Kidney (tissue), 14 donors: ENCODE measurements around the gene CUX1. TPM values are rescaled to one million over a fixed set of nuclear protein-coding genes. Genes with fewer than 3 reads are reported as not detected.

ENCODE experiments used
- DNase-seq, 5 donors: peaks; one replicate each; pipeline ENCODE4 v3.0.0-alpha.2; 2013 to 2020
- FAIRE-seq: peaks from 2 replicates; lab custom pipeline; 2012; peaks lifted over from hg19 to GRCh38; lab: Jason Lieb, UNC
- H3K27ac ChIP-seq, 2 donors: one replicate each; pipeline ENCODE4 v1.7.0; 2013; ENCODE audit warnings: low read depth in 2 of 2, low read length in 2 of 2, inconsistent platforms in 1 of 2
- H3K27me3 ChIP-seq: one replicate; pipeline ENCODE4 v1.7.1; 2013; ENCODE audit warnings: low read length, inconsistent platforms; ENCODE audit not compliant: control insufficient read depth, insufficient read depth
- H3K36me3 ChIP-seq, 3 donors: one replicate each; pipeline versions ENCODE4 v1.7.0 to v1.7.1; 2013; ENCODE audit warnings: low read length in 3 of 3, control low read depth in 1 of 3, inconsistent platforms in 1 of 3; ENCODE audit not compliant: insufficient read depth in 3 of 3, control insufficient read depth in 2 of 3
- H3K4me1 ChIP-seq, 3 donors: one replicate each; pipeline versions ENCODE4 v1.7.0 to v1.7.1; 2013; ENCODE audit warnings: low read length in 3 of 3, inconsistent platforms in 1 of 3, low read depth in 1 of 3; ENCODE audit not compliant: control insufficient read depth in 2 of 3, insufficient read depth in 2 of 3
- H3K4me3 ChIP-seq, 3 donors: one replicate each; pipeline versions ENCODE4 v1.7.0 to v1.8.1; 2013; ENCODE audit warnings: low read length in 3 of 3, control low read depth in 1 of 3, inconsistent platforms in 1 of 3
- H3K9ac ChIP-seq, 3 donors: one replicate each; pipeline versions ENCODE4 v1.7.0 to v1.7.1; 2013; ENCODE audit warnings: low read length in 3 of 3, control low read depth in 1 of 3, inconsistent platforms in 1 of 3
- H3K9me3 ChIP-seq, 3 donors: one replicate each; pipeline versions ENCODE4 v1.7.0 to v1.7.1; 2013; ENCODE audit warnings: low read length in 3 of 3, control low read depth in 1 of 3, inconsistent platforms in 1 of 3; ENCODE audit not compliant: control insufficient read depth in 2 of 3, insufficient read depth in 1 of 3
- intact Hi-C: fragments of 100-400 bp; cut with DNase I; formaldehyde crosslinking; loops from one replicate; pipeline ENCODE4 v1.11.1; 2022
- polyA plus RNA-seq: library from polyadenylated mRNA; stranded (reverse); fragments of 350-450 nt; fragmentation: Illumina TruSeq; extraction: RNeasy Lipid Tissue Mini Kit (QIAGEN cat#74804); gene quantifications from one replicate; pipeline ENCODE4 v1.2.3, GENCODE V29; 2014; ENCODE audit warnings: low read depth, low replicate concordance; ENCODE audit not compliant: insufficient read depth
- total RNA-seq: library from RNA; stranded (reverse); fragmentation: NEBNext Ultra II Directional; extraction: Animal tissue kit (Norgen Biotek cat#: 25700); gene quantifications from one replicate; pipeline ENCODE4 v1.2.1, GENCODE V29; 2021
- TF ChIP-seq, protein P1 (sequence below): IDR thresholded peaks from 3 replicates; pipeline ENCODE4 v1.5.1; 2012; ENCODE audit warnings: mild to moderate bottlenecking, moderate library complexity, borderline replicate concordance; ENCODE audit not compliant: insufficient read depth; ENCODE audit errors: extremely low read depth
- donor health status: control.
- donor health status: control.
- donor health status: control.
- donor health status: control.
- donor health status: control.
- donor health status: DM: yes; HTN: yes; CAD: no.
- donor health status: Normal renal cell carcinoma (clear cell type).

The CUX1 gene
- total and polyA plus RNA-seq, 2 donors from 2014 or later, result 71.4 to 126 TPM

DNA sequence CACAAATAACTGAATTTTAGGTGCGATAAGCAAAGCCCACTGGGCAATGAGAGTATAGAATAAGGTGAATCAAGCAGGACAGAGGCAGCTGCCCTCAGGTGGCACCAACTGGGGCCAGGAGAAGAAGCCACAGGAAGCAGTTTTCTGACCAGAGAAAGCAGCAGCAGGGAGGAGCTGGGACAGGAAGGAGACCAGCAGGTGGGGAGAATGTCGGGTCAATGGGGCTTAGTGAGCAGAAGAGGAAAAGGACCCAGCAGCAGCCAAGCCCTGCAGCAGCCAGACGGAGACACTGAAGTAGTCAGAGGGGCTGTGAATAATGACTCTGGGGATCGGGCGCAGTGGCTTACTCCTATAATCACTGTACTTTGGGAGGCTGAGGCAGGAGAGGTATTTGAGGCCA lies 259.7 kb downstream of the CUX1 start:
- Histone ChIP-seq H3K27ac (no peak overlapping the region), H3K4me1 (no peaks in the 10 kb centered on the region), H3K4me3 (no peak overlapping the region), H3K9me3 (no peaks in the 10 kb centered on the region), H3K36me3 (peaks cover 0 to 7% (median 4%) of the 10 kb centered on the region in 3 donors), H3K9ac (no peak overlapping the region), H3K27me3 (no peaks in the 10 kb centered on the region)
- DNase-seq (no peak), FAIRE-seq (no peak)
- TF ChIP-seq, protein P1, sequence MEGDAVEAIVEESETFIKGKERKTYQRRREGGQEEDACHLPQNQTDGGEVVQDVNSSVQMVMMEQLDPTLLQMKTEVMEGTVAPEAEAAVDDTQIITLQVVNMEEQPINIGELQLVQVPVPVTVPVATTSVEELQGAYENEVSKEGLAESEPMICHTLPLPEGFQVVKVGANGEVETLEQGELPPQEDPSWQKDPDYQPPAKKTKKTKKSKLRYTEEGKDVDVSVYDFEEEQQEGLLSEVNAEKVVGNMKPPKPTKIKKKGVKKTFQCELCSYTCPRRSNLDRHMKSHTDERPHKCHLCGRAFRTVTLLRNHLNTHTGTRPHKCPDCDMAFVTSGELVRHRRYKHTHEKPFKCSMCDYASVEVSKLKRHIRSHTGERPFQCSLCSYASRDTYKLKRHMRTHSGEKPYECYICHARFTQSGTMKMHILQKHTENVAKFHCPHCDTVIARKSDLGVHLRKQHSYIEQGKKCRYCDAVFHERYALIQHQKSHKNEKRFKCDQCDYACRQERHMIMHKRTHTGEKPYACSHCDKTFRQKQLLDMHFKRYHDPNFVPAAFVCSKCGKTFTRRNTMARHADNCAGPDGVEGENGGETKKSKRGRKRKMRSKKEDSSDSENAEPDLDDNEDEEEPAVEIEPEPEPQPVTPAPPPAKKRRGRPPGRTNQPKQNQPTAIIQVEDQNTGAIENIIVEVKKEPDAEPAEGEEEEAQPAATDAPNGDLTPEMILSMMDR, result no peak
- intact Hi-C loops, result no loop called here

DNA sequence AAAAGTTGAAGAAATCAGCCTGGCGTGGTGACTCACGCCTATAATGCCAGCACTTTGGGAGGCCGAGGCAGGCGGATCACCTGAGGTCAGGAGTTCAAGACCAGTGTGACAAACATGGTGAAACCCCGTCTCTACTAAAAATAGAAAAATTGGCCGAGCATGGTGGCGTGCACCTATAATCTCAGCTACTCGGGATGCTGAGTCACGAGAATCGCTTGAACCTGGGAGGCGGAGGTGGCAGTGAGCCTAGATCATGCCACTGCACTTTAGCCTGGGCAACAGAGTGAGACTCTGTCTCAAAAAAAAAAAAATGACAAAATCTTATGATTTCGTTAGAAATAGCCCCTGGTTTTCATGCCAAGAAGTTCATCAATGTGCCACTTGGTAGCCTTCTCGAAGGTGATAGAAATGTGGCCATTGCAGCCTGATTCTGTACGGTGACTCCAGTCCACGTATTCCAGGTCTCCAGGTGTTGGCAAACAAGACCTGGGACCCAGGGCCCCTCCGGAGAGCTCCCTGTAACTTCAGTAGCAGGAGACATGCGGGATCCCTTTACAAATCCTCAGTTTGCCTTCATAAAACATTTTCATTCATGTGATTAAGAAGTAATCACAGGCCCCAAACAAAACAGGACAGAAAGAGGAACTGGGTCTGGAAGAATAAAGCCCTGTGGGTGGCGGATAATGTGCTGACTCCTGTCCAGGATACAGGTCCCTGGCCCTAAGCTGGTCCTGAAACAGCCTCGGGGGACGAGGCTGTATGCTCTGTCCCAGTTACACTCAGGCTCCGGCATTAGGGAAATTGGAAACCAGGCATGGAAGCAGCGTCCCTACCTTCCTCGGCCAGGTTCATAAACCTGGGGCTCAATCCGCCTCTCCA lies 262.0 kb downstream of the CUX1 start:
- TF ChIP-seq, protein P1, result no peak
- Histone ChIP-seq H3K27ac (peak overlapping the region in 1 of 2 donors; percentile 13), H3K4me1 (no peaks in the 10 kb centered on the region), H3K4me3 (no peak overlapping the region), H3K27me3 (no peaks in the 10 kb centered on the region), H3K9me3 (no peaks in the 10 kb centered on the region), H3K36me3 (peaks cover 0 to 3% (median 0%) of the 10 kb centered on the region in 3 donors), H3K9ac (no peak overlapping the region)
- no peak for FAIRE-seq
- DNase-seq, result peak in 3 of 5 donors; percentile 39 to 55 (median 52)
- intact Hi-C loops, result no loop called here

DNA sequence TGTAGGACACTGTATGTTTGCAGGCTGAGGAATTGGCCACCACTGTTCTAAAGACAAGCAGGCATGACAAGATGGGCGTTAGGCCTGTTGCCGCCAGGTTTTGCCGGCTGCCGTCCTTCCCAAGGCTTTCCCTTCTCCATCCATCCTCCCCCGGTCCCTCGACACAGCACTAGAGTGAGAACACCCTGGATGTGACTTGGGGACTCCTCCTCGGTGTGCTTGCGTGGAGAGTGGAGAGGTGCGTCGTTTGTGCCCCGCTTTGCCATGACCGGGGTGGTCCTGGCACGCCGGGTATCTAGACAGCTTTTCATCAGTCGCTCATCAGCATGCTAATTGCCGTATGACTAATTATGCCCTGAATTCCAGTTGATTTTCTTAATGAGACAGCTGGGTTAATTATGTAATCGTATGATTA lies 262.6 kb downstream of the CUX1 start:
- Histone ChIP-seq H3K4me3 (no peak overlapping the region), H3K9ac (no peak overlapping the region), H3K27me3 (no peaks in the 10 kb centered on the region), H3K27ac (no peak overlapping the region), H3K36me3 (peaks cover 0 to 3% (median 0%) of the 10 kb centered on the region in 3 donors), H3K9me3 (no peaks in the 10 kb centered on the region), H3K4me1 (no peaks in the 10 kb centered on the region)
- intact Hi-C loops, result no loop called here
- DNase-seq (peak in 1 of 5 donors; percentile 46), FAIRE-seq (no peak)
- TF ChIP-seq, protein P1, result no peak
